NOMO-1 (cell line): ENCODE data around the gene DENND1B.
"Not testable (repeated sequence)": the region's sequence is repeated elsewhere in the genome, so short reads cannot be mapped to it uniquely, and the experiment has no call there.

Experiments
- DNase-seq, 2 experiments: peaks; one replicate each; lab custom pipeline; 2025; ENCODE audit not compliant: unreplicated experiment in 2 of 2; lab: John Stamatoyannopoulos, UW

DENND1B gene

DNA sequence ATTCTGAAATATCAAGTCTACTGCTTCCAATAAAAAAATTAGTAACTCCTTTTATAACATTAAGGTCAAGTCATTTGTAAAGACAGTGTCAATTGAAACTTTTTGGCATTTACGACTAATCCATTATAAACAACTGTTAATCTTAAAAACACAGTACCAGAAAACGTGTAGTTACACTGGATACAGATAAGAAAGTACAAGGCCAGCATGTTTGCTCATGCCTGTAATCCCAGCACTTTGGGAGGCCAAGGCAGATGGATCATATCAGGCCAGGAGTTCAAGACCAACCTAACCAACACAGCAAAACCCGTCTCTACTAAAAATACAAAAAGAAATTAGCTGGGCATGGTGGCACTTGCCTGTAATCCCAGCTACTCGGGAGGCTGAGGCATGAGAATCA lies 29.4 kb downstream of the DENND1B start:
- DNase-seq = no peak

DNA sequence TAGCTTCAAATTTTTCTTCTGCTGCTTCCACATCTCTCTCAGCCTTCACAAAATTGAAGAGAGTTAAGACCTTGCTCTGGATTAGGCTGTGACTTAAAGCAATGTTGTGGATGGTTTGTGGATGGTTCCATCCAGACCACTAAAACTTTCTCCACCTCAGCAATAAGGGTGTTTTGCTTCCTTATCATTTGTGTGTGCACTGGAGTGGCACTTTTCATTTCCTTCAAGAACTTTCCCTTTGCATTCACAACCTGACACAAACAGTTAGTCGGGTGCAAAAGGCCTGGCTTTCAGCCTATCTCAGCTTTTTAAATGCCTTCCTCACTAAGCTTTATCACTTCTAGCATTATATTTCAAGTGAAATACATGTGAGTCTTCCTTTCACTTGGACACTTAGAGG lies 30.3 kb downstream of the DENND1B start:
- DNase-seq = no peak

DNA sequence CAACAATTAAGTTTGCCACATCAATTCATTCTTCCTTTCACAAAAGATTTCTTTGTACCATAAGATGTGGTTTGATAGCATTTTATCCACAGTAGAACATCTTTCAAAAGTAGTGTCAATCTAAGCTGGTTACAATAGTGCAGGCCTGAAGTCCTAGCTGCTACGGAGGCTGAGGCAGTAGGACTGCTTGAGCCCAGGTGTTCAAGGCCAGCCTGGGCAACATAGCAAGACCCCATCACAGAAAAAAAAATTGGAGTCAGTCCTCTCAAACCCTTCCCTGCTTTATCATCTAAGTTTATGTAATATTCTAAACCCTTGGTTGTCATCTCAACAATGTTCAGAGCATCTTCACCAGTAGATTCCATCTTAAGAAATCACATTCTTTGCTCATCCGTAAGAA lies 31.7 kb downstream of the DENND1B start:
- DNase-seq = no peak

DNA sequence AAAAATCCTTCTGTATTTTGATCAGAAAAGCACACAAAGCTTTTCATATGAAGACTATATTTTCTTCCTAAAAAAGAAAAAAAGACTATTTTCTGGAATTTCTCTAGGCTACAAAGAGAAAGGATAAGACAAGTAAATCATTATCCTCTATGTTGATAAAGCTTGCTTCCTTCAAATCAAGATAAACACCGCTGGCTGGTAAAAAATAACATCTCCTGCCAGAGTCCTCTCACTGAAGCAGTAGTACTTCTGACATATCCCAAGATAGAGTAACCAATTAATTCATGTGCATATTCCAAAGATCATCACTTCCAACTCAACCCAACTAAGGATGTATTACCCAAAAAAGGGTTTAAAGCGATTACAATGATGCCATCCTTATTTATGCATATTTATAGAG lies 34.3 kb downstream of the DENND1B start:
- no peak for DNase-seq

DNA sequence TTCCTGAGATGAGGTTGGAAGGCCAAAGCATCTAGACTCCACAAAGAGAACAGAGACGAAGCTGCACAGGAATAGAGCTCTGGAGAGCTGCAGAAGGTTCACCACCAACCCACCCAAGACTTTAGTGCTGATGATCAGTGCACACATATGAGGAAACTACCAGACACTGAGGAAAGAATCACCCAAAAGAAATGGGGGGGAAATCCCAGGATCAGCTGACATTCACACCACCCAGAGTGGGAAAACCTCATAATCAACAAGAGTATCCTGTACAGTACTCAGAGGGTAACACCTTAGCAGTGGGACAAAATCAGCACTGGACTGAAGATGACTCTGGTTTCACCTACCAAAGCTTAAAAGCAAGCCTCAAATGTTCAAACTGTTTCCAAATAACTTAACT lies 36.4 kb downstream of the DENND1B start:
- no peak for DNase-seq

DNA sequence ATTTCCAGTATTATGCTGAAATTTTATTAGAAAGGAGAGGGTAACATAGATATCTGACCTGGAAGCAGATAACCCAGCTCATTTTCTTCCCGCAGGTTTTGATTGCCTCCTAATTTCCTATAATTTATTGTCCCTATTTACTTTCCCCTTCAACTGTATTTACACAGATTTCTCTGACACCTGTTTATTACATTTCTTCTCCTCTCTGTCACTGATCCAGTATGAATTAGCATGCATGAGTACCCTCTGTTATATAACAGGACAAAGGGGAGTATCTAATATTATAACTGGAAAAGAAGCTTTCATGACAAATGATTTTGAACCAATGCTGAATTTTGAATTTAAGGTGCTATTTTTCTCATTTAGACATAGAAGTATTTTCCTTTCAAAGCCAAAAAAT lies 37.4 kb downstream of the DENND1B start:
- no peak for DNase-seq

DNA sequence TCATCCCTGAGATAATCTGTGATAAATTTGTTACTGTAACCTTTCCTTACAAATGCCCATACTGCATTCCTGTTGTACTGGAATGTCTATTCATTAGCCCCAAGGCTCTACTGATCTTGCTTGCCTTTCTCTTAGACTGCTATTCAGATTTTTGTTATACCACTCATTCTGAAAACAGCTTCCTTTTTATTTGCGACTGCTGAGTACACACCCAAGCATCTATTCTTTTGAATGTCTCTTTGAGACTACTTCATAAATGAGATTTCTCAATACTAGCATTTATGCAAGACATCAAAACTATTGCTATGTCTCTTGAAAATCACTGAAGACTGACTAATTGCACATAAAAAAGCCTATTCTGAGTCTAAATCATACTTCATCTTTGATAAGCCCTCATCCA lies 38.6 kb downstream of the DENND1B start:
- peak in 1 of 2 experiments; percentile 40 for DNase-seq

DNA sequence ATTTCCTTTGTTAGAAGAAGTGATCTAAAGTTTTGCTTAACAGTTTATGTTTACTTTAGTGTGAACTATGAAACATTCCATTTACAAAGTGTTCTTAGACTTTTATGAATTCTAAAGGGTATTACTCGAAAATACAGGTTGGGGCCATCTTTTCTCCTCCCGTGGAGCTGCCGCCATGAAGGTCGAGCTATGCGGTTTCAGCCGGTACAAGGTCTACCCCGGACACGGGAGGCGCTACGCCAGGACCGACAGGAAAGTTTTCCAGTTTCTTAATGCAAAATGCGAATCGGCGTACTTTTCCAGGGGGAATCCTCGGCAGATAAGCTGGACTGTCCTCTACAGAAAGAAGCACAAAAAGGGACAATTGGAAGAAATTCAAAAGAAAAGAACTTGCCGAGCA lies 39.8 kb downstream of the DENND1B start:
- DNase-seq = no peak

DNA sequence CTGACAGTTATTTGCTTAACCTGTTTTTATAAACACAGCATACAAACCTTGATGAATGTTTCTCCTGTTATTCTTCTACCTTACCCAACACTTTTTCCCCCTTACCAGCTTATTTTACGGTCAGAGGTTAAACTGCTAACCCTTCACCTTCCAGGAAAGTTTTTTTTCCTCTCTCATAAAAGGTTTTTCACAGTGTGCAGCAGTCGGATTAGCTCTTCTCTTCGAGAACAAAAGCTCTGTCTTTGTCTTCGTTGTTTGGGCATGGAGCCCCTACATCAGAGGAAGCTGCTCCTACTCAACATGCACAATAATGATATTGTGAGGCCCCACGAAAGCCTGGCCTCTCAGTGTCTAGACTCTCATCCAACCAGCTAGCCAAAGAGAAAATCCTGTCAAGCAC lies 42.0 kb downstream of the DENND1B start:
- no peak for DNase-seq

DNA sequence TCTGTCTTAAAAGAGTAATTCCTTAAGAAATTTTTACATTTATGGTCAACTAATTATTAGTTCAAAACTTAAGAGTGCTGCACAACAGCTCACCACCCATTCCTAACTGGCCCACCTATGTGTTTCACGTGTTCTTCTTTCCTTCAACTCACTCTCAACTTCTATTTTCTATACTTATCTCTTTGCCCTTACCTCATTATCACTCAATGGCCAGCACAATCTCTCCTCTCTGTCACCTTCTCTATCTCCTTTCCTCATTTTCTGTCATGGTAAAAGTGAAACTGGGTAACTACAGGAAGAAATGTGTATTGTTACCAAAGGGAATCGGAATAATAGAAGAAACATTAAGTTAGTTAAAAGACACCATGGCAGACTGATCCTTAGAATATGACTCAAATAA lies 43.1 kb downstream of the DENND1B start:
- no peak for DNase-seq

DNA sequence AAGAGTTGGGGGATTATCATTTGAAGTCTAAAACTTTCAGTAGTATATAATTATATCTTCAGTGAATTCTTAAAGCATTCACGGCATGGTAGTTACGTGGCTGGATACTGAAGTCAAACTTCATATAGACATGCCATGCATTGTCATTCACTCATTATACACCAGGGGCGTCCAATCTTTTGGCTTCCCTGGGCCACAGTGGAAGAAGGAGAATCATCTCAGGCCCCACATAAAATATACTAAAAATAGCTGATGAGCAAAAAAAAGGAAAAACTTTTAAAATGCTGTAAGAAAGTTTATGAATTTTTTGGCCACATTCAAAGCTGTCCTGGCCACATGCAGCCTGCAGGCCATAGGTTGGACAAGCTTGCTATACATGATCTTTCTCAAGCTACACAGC lies 43.8 kb downstream of the DENND1B start:
- no peak for DNase-seq

DNA sequence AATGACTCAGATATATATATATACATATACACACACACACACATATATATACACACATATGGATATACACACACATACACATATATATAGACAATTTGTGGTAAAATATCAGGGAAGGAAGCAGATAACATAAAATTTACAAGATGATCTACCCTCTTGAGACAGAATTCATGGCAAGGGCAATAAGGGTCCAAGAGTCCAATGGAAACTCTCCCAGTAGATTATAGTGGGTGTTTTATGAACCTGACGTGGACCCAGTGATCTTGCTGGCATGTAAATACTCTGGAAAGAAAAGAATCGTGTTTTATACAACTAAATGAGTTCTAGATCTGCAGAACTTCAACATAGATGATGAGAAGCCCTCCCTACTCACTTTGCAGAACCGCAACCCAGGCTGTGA lies 49.3 kb downstream of the DENND1B start:
- DNase-seq = no peak

DNA sequence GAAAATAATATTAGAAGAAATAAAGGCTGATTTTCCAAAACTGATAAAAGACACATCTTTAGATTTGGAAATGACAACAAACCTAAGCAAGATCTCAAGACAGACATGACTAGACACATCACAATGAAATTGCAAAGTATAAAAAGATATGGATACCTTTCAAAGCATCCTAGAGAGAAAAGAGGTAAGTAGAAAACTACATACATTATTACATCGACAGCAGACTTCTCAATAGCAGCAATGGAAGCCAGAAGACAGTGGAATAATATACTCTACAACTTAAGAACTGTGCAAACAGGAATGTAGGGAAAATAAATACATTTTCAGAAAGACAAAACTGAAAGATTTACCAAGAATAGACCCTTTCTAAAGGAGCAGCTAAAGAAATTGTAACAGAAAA lies 50.2 kb downstream of the DENND1B start:
- DNase-seq = peak in 1 of 2 experiments; percentile 22

DNA sequence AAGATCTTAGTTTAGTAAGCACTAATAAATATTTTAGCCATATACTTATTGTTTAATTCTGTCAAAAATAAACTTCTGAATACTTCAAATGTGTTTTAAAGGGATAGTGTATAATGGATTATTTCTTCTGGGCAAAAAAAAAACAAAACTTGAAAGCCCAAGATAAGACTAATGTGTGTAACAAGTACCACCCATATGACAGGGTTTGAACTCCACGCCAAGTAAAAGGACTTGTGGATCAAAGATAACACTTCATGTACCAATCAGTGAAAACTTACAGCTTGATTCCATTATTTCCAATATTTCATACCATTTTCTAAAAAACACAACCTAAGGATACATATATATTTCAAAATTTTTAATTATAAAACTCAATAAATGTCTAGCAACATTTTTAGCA lies 59.5 kb downstream of the DENND1B start:
- DNase-seq = no peak

DNA sequence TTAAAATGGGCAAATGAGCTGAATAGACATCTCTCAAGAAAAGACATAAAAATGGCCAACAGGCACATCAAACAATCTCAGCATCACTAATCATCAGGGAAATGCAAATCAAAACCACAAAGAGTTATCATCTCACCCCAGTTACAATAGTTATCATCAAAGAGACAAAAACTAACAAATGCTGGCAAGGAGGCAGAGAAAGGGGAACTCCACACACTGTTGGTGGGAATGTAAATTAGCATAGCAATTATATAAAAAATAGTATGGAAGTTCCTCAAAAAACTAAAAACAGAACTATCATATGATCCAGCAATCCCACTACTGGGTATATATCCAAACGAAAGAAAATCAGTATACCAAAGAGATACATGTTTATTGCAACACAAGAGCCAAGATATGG lies 68.7 kb downstream of the DENND1B start:
- no peak for DNase-seq

DNA sequence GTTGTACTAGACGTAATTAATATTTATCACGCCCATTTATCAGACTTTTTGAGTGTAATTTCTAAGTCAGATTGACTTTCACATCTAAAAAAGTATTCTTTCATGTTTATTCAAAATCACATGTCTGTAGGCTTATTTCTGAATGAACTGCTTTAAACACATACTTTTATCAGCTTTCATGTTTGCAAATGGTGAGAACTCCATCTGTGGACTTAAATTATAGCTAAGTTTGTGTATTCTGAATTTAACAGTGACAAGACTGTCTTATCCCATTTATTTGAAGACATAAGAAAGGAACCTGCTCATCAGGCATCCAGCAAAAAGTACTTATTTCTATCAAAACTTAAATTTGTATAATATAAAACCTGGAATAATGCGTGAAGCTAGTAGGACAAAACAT lies 69.3 kb downstream of the DENND1B start:
- DNase-seq = no peak

DNA sequence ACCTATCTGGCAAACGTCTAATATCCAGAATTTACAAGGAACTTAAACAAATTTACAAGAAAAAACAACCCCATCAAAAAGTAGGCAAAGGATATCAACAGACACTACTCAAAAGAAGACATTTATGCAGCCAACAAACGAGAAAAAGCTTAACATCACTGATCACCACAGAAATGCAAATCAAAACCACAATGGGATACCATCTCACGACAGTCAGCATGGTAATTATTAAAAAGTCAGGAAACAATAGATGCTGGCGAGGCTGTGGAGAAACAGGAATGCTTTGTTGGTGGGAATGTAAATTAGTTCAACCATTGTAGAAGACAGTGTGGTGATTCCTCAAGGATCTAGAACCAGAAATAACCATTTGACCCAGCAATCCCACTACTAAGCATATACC lies 74.6 kb downstream of the DENND1B start:
- DNase-seq = not testable (repeated sequence)

DNA sequence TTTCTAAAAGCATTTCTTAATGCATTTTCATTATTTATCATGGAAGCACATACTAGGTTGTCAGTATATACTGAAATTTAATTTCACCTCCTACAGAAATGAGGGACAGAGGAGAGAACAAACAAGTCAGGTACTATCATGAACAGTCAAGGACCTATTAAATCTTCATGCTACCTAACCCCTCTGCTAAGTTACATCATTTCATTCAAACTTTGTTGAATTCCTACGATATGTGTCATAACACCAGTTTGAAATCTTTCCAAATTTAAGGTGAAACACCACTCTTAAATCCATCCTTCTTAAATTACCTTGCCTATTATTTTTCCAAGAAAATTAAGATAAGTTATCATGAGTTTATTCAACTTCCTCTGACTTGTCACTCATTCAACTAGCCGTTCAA lies 78.9 kb downstream of the DENND1B start:
- DNase-seq = no peak

DNA sequence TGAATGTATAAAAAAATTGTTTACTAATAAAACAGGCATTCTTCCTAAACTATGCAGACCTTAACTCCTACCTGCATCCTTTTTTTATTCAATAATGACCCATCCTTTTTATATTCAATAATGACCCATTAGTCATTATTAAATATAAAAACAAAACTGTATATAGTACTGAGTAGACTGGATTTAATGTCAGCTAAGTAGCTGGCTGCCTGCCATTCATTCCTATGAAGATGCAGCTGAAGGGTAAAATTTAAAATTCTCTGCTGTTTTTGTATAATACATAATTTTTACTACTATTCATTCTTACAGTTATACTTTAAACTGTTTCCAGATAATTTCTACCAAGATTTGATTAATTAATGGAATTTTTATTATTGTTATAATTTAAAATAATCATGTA lies 79.3 kb downstream of the DENND1B start:
- no peak for DNase-seq

DNA sequence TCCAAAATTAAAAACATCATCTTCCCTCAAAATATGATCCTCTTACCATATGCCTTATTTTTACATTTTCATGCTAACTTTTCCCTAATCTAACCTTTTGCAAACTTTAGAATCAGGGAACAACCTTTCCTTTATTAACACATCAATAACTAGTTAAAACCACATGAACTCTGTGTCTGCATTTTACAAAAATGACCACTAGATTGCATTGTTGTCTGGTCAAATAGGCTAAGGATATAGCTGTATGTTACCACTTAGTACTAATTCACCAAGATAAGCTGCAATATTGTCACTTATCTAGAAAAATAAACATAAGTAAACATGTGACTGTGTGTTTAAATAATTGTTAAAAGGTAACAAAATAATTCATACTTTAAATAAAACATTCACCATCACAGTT lies 82.3 kb downstream of the DENND1B start:
- peak in 1 of 2 experiments; percentile 8 for DNase-seq

DNA sequence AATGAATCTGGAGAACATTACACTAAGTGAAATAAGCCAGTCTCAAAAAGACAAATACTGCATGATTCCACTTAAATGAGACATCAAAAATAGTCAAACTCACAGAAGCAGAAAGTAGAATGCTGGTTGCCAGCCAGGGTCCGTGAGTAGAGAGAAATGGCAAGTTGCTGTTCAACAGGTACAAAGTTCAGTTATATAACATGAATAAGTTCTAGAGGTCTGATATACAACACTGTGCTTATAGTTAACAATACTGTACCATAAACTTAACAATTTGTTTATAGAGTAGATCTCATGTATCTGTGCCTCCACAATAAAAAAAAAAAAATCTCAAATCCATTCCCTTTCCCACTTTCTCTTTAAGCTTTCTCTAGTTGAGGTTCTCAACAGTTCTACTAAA lies 83.5 kb downstream of the DENND1B start:
- DNase-seq = no peak

DNA sequence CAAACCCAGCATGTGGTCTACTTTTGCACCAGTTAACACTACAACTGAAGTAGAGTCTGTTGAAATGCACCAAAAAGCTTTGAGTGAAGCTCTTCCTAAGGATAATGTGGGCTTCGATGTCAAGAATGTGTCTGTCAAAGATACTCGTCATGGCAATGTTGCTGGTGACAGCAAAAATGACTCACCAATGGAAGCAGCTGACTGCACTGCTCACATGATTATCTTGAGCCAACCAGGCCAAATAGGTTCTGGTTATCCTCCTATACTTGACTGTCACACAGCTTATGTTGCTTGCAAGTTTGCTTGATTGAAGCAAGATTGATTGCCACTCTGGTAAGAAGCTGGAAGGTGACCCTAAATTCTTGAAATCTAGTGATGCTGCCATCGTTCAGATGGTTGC lies 85.2 kb downstream of the DENND1B start:
- DNase-seq = no peak

DNA sequence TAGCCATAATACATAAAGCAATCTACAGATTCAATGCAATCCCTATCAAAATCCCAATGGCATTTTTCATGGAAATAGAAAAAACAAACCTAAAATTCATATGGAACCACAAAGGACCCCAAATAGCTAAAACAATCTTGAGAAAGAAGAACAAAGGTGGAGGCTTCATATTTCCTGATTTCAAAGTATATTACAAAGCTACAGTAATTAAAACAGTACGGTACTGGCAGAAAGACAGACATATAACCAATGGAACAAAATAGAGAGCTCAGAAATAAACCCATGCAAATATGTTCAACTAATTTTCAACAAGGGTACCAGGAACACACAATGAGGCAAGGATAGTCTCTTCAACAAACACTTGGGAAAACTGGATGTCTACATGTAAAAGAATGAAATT lies 87.0 kb downstream of the DENND1B start:
- no peak for DNase-seq
